ENCODE measurements around the gene SERPINA6.

DNA sequence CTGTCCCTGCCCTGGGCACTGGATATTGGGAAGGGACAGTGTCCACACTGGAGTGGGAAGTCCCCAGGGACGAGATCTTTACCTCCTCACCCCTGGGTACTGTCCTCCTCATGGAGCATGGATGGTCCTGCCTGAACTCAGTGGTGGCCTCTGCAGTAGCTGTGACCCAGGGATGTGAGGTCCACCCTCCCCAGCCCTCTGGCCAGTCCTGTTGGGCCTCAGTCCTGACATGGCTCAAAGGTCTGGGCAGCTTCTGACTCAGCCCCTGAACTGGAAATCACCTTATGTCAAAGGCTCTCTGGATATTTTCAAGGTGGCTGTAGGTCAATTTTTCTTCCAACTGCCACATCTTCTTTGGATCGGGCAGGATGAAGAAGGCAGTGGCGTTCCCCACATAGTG, 40.9 kb upstream of the SERPINA6 start:
- TF ChIP-seq, protein P1, sequence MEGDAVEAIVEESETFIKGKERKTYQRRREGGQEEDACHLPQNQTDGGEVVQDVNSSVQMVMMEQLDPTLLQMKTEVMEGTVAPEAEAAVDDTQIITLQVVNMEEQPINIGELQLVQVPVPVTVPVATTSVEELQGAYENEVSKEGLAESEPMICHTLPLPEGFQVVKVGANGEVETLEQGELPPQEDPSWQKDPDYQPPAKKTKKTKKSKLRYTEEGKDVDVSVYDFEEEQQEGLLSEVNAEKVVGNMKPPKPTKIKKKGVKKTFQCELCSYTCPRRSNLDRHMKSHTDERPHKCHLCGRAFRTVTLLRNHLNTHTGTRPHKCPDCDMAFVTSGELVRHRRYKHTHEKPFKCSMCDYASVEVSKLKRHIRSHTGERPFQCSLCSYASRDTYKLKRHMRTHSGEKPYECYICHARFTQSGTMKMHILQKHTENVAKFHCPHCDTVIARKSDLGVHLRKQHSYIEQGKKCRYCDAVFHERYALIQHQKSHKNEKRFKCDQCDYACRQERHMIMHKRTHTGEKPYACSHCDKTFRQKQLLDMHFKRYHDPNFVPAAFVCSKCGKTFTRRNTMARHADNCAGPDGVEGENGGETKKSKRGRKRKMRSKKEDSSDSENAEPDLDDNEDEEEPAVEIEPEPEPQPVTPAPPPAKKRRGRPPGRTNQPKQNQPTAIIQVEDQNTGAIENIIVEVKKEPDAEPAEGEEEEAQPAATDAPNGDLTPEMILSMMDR (IDR thresholded peaks at IDR 0.05): no peak
- no peak for TF ChIP-seq POLR2AphosphoS5 (IDR thresholded peaks at IDR 0.05; ENCODE audit: low read depth, low read length)
- TF ChIP-seq TCF7L2 (IDR thresholded peaks at IDR 0.05; ENCODE audit: low read depth, low read length): no peak
- TF ChIP-seq, protein P2, sequence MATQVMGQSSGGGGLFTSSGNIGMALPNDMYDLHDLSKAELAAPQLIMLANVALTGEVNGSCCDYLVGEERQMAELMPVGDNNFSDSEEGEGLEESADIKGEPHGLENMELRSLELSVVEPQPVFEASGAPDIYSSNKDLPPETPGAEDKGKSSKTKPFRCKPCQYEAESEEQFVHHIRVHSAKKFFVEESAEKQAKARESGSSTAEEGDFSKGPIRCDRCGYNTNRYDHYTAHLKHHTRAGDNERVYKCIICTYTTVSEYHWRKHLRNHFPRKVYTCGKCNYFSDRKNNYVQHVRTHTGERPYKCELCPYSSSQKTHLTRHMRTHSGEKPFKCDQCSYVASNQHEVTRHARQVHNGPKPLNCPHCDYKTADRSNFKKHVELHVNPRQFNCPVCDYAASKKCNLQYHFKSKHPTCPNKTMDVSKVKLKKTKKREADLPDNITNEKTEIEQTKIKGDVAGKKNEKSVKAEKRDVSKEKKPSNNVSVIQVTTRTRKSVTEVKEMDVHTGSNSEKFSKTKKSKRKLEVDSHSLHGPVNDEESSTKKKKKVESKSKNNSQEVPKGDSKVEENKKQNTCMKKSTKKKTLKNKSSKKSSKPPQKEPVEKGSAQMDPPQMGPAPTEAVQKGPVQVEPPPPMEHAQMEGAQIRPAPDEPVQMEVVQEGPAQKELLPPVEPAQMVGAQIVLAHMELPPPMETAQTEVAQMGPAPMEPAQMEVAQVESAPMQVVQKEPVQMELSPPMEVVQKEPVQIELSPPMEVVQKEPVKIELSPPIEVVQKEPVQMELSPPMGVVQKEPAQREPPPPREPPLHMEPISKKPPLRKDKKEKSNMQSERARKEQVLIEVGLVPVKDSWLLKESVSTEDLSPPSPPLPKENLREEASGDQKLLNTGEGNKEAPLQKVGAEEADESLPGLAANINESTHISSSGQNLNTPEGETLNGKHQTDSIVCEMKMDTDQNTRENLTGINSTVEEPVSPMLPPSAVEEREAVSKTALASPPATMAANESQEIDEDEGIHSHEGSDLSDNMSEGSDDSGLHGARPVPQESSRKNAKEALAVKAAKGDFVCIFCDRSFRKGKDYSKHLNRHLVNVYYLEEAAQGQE (IDR thresholded peaks at IDR 0.05; ENCODE audit: insufficient read depth in 1 of 2, low read depth in 2 of 2, low read length in 1 of 2): no peak
- no peak for TF ChIP-seq SIN3A (IDR thresholded peaks at IDR 0.05; ENCODE audit: borderline replicate concordance, insufficient read depth, low read depth, low read length)
